ENCODE measurements around the gene DVL2.
A peak's percentile ranks its signal among the peaks of the same experiment; 100 is the strongest.

DVL2 gene

DNA sequence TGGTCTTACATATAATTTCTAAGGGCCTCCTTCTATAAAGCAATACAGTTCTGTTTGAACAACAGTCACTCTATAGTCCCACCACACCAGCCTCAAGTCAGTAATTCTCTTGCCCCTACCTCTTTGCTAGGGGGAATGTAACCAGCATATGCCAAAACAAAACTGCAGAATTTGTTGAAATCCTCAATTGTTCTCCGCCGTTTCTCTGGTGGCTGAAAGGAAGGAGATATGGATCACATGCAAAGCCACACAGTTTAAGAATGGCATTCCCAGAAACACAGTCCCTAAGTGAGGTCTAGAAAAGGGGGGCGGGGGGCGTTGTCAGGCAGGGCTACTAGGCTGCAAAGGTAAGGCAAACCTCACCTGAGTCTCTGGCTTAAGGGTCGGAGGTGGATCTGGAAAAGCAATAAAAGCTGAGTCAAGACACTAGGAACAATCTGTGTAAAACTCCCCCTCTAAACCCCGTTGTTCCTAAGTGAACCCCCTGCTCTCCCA is 3.0 kb upstream of the DVL2 start:
- DNase-seq = no peak

DNA sequence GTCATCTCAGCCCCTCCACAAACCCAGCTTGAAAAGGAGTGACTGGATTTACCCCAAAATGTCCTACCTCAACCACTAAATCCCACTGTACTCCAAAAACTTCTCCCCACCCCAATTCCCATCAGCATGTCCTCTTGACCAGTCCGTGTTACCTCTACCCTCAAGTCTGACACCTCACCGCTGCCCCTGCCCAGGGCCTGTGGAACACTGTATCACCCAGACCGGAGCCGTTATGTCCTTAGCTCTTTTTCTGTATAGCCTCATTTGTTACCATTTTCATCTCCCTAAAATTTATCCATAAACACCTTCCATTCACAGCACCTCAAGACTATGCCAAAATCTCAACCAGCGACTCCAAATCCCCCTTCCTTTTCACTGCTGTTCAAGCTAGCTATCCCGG is 2.5 kb upstream of the DVL2 start:
- no peak for DNase-seq

DNA sequence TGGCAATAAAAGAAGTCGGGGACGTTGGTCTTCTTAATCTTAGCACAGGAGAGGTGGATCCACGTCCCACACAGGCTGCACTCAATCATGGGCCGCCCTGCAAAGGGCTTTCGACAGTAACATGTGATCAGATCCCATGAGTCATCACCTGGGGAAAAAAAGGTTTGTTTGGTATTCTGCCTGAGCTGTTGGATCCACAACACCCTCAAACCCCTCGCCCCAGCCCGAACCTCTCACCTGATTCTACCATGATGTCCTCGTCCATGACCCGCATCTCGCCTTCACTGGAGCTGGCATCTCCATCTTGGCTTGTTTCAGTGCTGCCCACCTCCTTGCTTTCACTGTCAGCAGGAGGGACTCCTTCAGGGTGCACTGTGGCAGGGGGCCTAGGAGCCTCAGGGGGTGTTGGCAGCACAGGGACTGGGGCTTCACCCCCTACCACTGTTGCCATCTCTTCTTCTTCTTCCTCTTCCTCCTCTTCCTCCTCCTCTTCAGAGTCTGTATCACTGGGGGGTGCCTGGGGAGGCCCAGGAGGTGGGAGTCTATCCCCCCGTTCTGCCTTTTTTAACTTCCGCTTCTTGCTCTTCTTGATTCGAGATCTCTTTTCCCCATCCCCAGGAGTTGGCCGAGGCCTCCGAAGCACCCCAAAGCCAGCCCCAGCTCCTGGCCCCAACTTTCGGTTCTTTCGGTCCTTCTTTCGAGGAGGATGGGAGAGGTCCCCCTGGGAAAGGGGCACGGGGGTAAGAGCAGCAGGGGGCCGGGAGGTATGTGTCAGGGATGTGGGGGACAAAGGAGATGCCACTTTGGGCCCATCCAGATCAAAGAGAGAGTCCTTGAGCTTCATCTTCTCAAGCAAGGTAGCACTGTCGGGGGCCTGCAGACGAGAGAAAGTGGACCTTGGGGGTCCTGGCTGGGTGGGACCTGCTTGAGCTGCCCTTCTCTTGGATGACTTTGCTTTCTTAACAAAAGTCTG is 1.7 kb upstream of the DVL2 start:
- DNase-seq = peak; percentile 25

- no peak for DNase-seq
Observed at GRCh38 chr17:7233701-7234082, 625 bp downstream of the DVL2 start.

GRCh38 chr17:7232114-7232513 is 2.2 kb downstream of the DVL2 start:
- no peak for DNase-seq

DNA sequence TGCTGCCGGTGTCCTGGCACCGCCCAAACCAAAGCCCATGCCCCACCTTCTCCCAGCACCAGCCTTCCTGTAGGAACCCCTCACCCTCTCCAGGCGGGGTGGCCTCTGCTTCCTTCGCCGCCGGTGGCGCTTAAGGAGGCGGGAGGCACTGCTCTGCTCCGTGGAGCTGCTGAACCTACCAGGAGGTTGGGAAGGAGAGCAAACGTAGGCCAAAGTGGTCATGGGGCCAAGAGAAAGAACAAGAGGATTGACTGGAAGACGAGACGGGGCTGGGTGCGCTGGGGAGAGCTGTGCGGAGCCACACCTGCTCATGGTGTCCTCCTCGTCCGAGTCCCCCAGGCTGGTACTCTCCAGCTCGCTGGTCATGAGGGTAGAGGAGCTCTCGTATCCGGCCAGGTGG is 4.8 kb downstream of the DVL2 start:
- DNase-seq = no peak

DNA sequence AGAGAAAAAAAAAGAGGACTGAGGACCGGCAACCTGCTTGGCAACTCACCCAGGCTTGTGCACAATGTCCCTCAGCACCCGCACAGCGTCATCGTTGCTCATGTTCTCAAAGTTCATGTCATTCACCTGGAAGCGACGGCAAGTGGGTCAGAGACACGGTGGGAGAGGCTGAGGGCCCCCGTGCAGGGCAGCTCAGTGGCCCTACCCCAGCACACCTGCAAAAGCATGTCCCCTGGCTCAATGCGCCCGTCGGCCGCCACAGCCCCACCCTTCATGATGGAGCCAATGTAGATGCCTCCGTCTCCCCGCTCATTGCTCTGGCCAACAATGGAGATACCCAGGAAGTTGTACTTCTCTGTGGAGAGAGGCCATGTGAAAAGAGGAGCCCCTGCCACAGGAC is 5.4 kb downstream of the DVL2 start:
- no peak for DNase-seq

GRCh38 chr17:7226721-7227710 is 7.3 kb downstream of the DVL2 start:
- no peak for DNase-seq

- no peak for DNase-seq
Observed at GRCh38 chr17:7225711-7226331, 8.5 kb downstream of the DVL2 start.

GRCh38 chr17:7224661-7225111 is 9.6 kb downstream of the DVL2 start:
- DNase-seq = no peak

DNA sequence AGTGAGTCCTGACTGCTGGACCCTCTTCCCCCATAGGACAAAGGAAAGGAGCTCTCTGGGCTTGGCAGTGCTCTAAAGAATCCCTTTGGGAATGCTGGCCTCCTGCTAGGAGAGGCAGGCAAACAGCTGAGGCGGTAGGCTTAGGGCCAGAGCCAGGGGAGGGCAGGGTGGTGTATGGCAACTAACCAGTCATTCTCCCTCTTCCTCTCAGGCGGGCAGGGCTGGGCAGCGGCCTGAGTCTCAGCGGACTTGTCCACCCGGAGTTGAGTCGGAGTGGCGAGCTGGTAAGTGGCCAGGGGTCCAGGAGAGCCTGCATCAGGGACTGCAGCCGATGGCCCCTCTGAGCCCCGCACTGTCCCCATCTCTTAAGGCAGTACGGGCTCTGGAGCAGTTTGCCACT is 10.2 kb downstream of the DVL2 start:
- no peak for DNase-seq

DNA sequence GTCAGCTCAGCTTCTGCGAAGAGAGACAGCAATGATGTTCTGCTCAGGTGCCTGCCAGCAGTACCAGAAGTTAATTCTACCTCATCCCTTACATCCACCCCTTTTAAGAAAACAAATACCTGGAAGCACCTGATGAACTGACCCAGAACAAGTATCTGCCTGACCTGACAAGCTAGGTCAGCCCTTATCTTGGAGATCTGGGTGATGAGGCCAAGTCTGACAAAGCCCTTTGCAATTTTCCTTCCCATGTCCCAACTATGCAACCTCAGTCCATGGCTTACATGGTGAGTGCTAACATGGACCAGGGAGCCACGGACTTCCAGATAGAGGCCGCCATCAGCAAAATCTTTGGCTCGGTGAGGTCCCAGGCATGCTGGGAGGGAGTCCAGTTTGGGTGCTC is 10.9 kb downstream of the DVL2 start:
- DNase-seq = no peak

- DNase-seq = no peak
Observed at GRCh38 chr17:7222972-7223292, 11.4 kb downstream of the DVL2 start.

DNA sequence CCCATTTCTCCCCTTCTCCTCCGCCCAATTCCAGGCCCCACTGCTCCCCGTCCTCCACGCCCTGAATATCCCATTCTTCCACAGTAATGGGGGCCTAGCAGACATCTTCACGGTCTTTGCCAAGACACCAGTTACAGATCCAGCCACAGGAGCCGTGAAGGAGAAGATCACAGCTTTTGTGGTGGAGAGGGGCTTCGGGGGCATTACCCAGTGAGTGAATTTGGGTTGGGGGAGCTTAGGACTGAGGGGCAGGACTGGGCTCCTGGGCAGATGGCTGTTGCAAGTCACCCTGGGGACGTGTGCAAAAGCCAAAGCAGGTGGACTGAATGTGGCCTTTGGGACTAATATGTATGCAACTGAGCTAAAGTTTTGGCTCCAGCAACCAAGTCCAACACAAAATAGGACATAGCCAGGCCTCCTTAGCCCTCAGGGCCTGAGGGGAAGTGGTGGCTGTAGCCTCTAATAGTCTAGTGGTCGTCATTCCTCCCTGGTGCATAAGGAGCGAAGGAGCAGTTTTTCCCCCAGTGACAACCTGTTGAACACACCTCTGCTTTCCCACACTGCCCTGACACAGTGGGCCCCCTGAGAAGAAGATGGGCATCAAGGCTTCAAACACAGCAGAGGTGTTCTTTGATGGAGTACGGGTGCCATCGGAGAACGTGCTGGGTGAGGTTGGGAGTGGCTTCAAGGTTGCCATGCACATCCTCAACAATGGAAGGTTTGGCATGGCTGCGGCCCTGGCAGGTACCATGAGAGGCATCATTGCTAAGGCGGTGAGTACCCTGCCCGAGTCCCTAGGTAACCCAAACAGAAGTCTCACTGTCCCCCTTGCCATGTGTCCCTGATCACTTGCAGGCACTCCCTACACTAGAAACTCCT is 12.0 kb downstream of the DVL2 start:
- DNase-seq = no peak

GRCh38 chr17:7221278-7222092 is 12.8 kb downstream of the DVL2 start:
- no peak for DNase-seq

- peak; percentile 57 for DNase-seq
Observed at GRCh38 chr17:7220593-7221277, 13.6 kb downstream of the DVL2 start.

- peak; percentile 87 for DNase-seq
Observed at GRCh38 chr17:7219812-7220592, 14.3 kb downstream of the DVL2 start, which contains the start of the genes ACADVL and DLG4. TSS of gene ACADVL (plus strand) at chr17:7219938. CDS start at chr17:7219985, 47 bp downstream. TSS of gene DLG4 (minus strand) at chr17:7219836.

- DNase-seq = no peak
Observed at GRCh38 chr17:7219229-7219811, 15.0 kb downstream of the DVL2 start.

DNA sequence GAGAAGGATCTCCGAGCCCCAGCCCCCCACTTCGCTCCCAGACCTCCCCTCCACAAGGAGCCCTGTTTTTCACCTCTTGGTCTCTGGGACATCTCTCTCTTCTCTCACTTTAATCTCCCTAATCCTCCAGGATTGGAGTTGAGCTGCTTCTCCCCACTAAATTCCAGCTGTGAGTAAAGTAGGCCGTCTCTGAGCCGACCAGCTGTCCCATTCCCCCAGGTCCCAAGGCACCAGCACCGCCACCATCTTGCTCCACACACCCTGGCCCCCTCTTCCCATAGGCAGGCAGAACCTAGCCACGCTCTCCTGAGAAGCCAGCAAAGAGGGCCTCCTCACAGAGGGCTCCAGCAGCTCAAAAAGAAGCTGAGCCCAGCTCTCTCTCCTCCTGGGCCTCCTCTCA is 15.6 kb downstream of the DVL2 start:
- DNase-seq = no peak
